ENCODE data around the gene MAP7.

Gene MAP7

DNA sequence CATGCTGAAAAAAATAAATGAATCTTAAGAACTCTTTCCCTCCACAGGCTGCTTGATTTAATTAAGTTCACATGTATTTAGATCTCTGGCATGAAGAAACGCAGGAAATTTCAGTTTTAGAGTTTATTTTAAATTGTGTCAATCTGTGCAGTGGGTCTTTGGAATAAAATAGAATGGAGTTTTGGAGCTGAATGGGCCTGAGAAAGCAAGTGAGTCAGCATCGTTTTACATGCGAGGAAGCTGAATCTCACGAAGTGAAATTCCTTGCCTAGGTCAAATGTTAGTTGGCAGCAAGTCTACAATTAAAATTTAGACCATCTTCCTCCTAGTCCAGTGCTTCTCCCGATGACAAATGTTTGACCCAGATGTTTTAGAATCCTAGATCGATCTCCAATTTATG lies 22.4 kb downstream of the MAP7 start:
- ATAC-seq: no peak
- no peaks in the 10 kb centered on the region for H3K36me3 Mint-ChIP-seq
- H3K9me3 Mint-ChIP-seq: no peaks in the 10 kb centered on the region
- H3K27me3 Mint-ChIP-seq: peaks cover 31% of the 10 kb centered on the region
- H3K27ac Mint-ChIP-seq: no peak overlapping the region
- H3K4me1 Mint-ChIP-seq: peaks cover 16% of the 10 kb centered on the region
- no peak overlapping the region for H3K4me3 Mint-ChIP-seq

DNA sequence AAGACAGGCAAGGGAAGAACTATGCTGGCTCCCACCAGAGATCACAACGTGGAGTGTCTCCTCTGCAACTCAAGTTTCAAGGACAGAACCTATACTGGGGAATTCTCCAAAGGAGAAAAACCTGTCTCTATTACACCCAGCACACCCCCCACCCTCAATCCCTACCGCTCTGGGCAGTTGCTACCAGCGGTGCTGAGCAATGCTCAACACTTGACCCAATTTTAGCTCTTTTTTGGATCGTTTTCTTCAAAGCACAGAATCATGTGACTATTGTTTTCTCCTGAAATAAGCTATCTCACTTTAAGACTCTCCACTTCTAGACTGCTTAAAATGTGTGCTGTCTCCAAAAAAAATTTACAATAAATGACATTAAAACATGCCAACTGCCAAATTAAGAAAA lies 23.3 kb downstream of the MAP7 start:
- no peaks in the 10 kb centered on the region for H3K9me3 Mint-ChIP-seq
- H3K27ac Mint-ChIP-seq: no peak overlapping the region
- peak; percentile 37 for ATAC-seq
- peaks cover 37% of the 10 kb centered on the region for H3K27me3 Mint-ChIP-seq
- H3K4me1 Mint-ChIP-seq: peaks cover 16% of the 10 kb centered on the region
- no peak overlapping the region for H3K4me3 Mint-ChIP-seq
- no peaks in the 10 kb centered on the region for H3K36me3 Mint-ChIP-seq

DNA sequence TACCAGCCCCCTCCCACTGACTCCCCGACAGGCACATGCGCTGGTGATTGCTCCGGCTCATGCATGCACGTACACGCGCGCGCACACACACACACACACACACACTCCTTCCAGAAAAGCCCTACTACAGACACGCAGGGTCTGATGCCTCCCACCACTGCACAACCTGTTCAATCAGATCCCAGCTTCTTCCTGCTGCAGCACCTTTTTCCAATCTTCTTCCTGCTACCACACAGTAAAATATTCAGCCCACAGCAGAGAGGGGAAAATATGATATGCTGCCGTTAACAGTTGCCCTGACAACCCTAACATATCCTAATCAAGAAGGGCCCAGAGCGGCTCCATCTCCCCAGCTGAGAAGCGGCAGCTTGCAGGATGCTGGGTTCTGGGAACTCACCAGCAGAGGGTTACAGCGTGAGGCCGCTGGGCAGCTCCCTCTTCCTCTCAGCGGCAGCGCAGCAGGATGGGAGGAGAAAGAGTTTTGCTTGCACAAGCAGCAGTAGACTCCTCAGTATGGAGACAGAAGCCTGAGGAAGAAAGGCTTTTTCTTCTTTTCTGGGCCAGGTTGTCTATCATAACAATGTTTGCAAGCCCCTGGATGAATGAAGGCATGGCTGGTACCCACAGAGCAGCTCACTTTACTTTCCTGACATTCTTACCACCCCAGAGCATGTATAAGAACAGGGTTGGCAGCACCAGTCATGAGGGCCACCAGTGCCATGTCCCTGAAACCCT lies 23.9 kb downstream of the MAP7 start:
- peak; percentile 54 for ATAC-seq
- peak overlapping the region; percentile 27 for H3K4me3 Mint-ChIP-seq
- no peaks in the 10 kb centered on the region for H3K9me3 Mint-ChIP-seq
- H3K4me1 Mint-ChIP-seq: peaks cover 16% of the 10 kb centered on the region
- H3K36me3 Mint-ChIP-seq: no peaks in the 10 kb centered on the region
- H3K27ac Mint-ChIP-seq: no peak overlapping the region
- peaks cover 37% of the 10 kb centered on the region for H3K27me3 Mint-ChIP-seq

DNA sequence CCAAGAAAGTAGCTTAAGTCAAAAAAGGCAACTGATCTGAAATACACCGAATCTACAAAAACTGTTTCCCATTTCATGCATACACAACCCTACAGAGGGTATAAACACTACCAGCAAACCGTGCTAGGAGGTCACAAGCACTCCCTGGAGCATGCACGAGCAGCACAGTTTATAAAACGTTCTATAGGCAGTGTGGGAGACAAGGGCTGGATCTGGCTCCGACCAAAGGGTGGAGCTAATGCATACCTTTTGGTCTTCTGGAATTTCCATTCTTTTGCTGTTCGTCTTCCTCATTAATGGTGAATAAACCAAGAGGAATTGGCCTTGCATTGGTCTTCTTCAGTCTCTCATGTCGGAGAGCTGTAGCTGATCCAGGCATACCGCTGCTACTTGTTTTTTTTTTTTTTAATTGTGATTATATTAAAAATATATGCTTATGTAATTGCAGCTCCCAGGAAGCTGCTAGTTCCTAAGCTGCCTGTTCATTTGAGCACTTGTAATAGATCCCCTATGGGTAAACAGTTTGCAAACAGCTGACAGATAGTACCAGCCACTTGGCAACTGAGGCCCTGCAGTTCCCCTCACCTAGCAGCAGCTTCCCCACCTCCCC lies 24.5 kb downstream of the MAP7 start:
- no peaks in the 10 kb centered on the region for H3K9me3 Mint-ChIP-seq
- H3K4me1 Mint-ChIP-seq: peaks cover 16% of the 10 kb centered on the region
- no peaks in the 10 kb centered on the region for H3K36me3 Mint-ChIP-seq
- H3K27me3 Mint-ChIP-seq: peaks cover 37% of the 10 kb centered on the region
- no peak overlapping the region for H3K27ac Mint-ChIP-seq
- ATAC-seq: no peak
- no peak overlapping the region for H3K4me3 Mint-ChIP-seq

DNA sequence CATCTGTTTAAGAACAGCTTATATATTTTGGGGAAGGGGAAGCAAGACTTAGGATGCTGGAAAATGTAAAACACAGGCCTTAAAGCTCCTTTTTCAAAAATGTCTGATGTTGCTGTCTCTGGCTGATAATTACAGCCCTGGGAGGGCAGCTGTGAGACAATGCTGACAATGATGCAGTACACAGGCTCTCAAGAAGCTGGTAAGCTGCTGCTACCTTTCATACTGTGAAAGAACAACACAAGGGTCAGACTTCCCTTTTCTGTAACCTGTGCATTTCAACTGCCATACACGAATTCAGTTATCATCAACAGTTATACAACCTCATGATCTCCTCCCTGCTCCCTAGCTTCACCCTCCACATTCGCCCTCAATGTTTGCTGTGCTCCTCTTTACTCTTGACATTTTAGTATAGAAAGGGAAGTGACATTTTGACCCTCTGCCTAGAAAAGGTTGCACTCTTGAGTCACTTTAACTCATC lies 25.2 kb downstream of the MAP7 start:
- H3K4me3 Mint-ChIP-seq: no peak overlapping the region
- peak; percentile 62 for ATAC-seq
- H3K36me3 Mint-ChIP-seq: no peaks in the 10 kb centered on the region
- H3K27me3 Mint-ChIP-seq: peaks cover 44% of the 10 kb centered on the region
- peaks cover 16% of the 10 kb centered on the region for H3K4me1 Mint-ChIP-seq
- H3K9me3 Mint-ChIP-seq: no peaks in the 10 kb centered on the region
- no peak overlapping the region for H3K27ac Mint-ChIP-seq

DNA sequence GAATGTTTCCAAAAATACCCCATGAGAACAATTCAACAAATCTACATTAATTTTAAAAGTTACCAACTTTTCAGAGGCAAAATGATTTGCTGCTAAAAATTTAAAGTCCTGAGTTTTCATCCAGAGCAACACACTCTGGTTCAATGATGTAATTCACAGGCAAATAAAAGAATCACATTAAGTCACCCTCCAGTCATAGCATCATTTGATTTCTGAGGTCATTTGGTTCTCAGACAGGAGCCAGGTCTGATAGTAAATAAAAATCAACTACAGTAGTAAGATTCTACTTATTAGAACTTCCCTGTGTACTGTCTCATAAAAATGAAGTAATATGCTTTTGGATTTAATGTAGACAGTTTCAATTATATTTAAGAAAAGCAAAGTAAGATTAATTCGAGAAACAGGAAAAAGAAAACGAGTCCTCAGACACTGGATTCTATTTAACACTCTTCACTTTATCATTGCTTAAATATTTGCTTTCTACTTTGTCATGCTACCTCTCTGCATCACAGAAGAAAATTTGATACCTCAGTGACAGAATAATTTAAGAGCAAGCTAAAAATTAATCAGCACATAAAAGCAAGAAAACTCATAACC lies 25.8 kb downstream of the MAP7 start:
- Mint-ChIP-seq H3K4me3 (no peak overlapping the region), H3K27ac (no peak overlapping the region), H3K9me3 (no peaks in the 10 kb centered on the region), H3K4me1 (peaks cover 16% of the 10 kb centered on the region), H3K36me3 (no peaks in the 10 kb centered on the region), H3K27me3 (peaks cover 45% of the 10 kb centered on the region)
- ATAC-seq: no peak

DNA sequence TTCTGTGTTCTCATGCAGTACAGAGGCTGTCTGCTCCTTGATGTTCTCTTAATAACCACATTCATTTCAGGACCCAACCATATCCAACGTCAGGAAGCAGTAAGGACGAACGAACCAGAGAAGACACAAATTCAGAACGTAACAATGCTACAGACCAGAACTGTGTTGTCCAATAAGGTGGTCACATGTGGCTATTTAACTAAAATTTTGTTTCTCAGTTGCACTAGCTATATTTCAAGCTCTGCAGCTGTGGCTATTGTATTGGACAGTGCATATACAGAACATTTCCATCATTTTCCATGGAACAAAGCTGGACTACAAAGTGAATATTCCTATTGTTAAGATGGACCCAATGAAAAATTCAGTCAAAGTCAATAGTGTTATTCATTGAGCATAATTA lies 27.0 kb downstream of the MAP7 start:
- no peak overlapping the region for H3K4me3 Mint-ChIP-seq
- no peak overlapping the region for H3K27ac Mint-ChIP-seq
- peaks cover 16% of the 10 kb centered on the region for H3K4me1 Mint-ChIP-seq
- no peaks in the 10 kb centered on the region for H3K36me3 Mint-ChIP-seq
- H3K27me3 Mint-ChIP-seq: peaks cover 33% of the 10 kb centered on the region
- ATAC-seq: no peak
- H3K9me3 Mint-ChIP-seq: no peaks in the 10 kb centered on the region

DNA sequence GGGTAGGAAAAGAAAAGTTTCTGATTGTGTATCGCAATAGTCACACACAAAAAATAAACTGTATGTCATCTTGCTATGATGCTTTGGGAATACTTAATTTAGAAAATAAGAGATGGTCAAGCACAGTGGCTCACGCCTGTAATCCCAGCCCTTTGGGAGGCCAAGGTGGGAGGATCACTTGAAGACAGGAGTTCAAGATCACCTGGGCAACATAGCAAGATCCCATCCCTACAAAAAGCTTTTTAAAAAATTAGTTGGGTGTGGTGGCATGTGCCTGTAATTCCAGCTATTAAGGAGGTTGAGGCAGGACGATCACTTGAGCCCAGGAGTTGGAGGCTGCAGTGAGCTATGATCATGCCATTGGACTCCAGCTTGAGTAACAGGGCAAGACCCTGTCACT lies 27.6 kb downstream of the MAP7 start:
- Mint-ChIP-seq H3K9me3 (no peaks in the 10 kb centered on the region), H3K4me1 (peaks cover 16% of the 10 kb centered on the region), H3K36me3 (no peaks in the 10 kb centered on the region), H3K4me3 (no peak overlapping the region), H3K27me3 (peaks cover 31% of the 10 kb centered on the region), H3K27ac (no peak overlapping the region)
- no peak for ATAC-seq

DNA sequence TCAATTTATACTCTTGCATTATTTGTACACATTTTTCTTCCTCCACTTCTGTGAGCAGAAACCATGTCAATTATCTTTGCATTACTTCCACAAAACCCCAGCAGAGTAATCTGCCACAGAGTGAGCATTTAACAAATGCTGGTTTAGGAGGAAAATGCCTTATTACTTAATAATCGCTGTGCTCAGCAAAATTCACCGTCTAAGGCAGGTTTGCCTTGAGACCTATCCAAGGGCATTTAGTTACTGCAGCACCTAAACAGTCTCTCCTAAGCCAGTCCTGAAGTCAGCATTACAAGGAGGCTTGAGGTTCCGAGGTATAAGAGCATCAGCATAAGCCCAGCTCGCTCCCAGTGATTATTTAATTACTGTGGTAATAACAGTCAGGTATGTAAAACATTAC lies 28.3 kb downstream of the MAP7 start:
- ATAC-seq: no peak
- Mint-ChIP-seq H3K4me3 (no peak overlapping the region), H3K4me1 (peaks cover 16% of the 10 kb centered on the region), H3K9me3 (no peaks in the 10 kb centered on the region), H3K27ac (no peak overlapping the region), H3K27me3 (peaks cover 29% of the 10 kb centered on the region), H3K36me3 (no peaks in the 10 kb centered on the region)

DNA sequence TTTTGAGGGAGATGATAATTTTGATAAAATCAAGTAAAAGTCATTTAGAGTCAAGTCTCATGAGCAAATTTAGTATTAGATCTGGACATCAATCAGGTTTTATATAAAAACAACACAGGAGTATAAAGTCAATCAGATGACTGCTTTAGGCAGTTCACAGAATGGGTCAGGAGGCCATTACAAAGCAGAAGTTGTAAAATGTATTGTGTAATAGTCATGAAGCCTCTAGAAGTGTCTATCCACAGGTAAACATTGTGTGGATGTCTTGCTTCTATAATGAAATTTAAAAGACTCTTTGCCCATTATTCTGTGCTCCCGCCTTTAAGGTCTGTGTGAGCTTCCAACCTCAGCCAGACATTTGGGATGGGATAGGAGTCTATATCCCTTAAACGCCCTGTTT lies 28.8 kb downstream of the MAP7 start:
- Mint-ChIP-seq H3K4me1 (peaks cover 13% of the 10 kb centered on the region), H3K27me3 (peaks cover 24% of the 10 kb centered on the region), H3K9me3 (no peaks in the 10 kb centered on the region), H3K4me3 (no peak overlapping the region), H3K27ac (no peak overlapping the region), H3K36me3 (no peaks in the 10 kb centered on the region)
- ATAC-seq: no peak

DNA sequence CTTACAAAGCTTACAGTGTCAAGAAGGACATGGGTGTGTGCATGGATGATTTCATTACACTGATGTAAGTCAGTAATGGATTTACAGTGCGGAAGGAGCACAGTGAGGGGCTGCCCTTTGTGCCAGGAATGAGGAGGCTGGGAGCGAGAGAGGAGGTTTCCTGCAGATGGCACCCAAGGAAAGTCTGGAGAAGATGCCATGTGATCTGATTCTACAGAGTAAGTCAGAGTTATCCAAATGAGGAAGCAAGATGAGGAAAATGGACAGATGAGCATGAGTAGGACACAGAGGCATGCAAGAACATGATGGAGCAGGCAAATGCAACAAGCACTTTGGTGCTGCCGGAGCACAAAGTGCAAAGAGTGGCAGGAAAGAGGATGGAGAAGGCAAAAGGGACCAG lies 29.7 kb downstream of the MAP7 start:
- Mint-ChIP-seq H3K36me3 (no peaks in the 10 kb centered on the region), H3K4me1 (peaks cover 7% of the 10 kb centered on the region), H3K27me3 (peaks cover 17% of the 10 kb centered on the region), H3K27ac (no peak overlapping the region), H3K4me3 (no peak overlapping the region), H3K9me3 (no peaks in the 10 kb centered on the region)
- no peak for ATAC-seq

DNA sequence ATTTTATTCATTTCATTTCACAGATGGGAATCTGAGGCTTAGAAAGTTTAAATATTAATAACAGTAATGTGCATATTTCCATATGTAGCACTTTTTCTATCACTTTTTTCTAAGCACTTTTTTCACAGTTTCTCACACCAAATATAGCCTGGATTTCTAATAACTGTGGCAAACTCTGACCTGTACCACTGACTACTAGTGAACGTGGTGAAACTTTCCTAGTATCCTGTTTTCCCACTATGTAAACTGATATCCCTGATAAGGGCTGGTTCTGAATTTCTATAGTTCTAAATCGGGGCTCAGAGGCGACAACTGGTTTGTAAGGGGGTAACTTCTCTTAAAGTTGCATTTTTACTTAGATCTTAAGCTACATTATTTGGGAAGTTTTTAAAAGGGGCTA lies 32.6 kb downstream of the MAP7 start:
- Mint-ChIP-seq H3K27me3 (peaks cover 14% of the 10 kb centered on the region), H3K4me3 (no peak overlapping the region), H3K27ac (no peak overlapping the region), H3K9me3 (no peaks in the 10 kb centered on the region), H3K36me3 (no peaks in the 10 kb centered on the region), H3K4me1 (no peaks in the 10 kb centered on the region)
- ATAC-seq: no peak

DNA sequence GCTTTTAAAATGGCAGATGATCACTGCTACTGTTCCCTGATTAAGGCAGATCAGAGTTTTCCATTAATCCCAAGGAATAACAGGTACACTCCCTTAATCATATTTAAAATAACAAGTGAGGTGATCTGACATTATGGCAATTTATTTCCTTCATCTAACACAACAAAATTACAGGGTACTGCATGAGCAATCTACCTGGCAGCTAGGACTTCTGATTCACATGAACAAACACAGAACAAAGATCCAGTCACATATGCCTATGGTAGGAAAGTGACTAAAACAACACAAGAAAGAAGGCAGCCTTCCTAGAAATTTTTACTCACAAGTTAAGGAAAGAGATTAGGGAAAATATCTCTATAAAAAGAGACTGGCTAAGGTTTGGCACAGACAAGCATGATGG lies 33.2 kb downstream of the MAP7 start:
- no peaks in the 10 kb centered on the region for H3K4me1 Mint-ChIP-seq

DNA sequence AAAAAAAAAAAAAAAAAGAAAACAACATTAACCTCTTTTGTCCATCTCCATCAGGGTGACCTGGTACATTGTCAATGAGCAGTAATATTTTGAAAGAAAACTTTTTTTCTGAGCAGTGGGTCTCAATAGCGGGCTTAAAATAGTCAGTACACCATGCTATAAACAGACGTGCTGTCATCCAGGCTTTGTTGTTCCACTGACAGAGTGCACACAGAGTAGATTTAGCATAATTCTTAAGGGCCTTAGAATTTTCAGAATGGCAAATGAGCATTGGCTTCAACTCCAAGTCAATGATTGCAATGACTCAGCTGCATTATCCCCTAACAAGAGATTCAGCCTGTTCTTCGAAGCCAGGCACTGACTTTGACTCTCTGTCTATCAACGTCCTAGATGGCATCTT lies 35.6 kb downstream of the MAP7 start:
- no peaks in the 10 kb centered on the region for H3K27me3 Mint-ChIP-seq
- H3K36me3 Mint-ChIP-seq: no peaks in the 10 kb centered on the region
- ATAC-seq: no peak
- H3K9me3 Mint-ChIP-seq: no peaks in the 10 kb centered on the region
- no peak overlapping the region for H3K4me3 Mint-ChIP-seq
- H3K27ac Mint-ChIP-seq: no peak overlapping the region
- no peaks in the 10 kb centered on the region for H3K4me1 Mint-ChIP-seq

More for the DNA sequence above, 33.2 kb downstream of the MAP7 start:
- Mint-ChIP-seq H3K27ac (no peak overlapping the region), H3K27me3 (peaks cover 8% of the 10 kb centered on the region), H3K4me3 (no peak overlapping the region), H3K9me3 (no peaks in the 10 kb centered on the region), H3K36me3 (no peaks in the 10 kb centered on the region)
- ATAC-seq: no peak

DNA sequence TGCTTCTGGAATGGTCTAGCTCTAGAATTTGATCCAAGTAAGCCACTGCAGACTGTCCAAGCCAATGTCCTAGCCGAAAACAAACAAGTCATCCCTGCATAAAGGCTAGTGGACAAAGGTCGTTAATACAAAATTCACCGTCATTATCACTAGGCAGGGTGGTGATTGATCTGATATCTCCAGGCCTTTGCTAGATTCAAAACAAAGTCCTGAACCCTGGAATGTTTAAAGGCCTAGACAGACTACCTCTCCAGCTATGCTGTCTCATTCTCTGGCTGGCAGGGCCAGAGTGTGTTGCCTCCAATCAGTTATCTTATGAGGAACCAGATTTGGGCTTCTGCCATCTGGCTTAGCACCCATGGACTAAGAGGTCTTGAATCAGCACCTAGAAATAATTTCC lies 38.3 kb downstream of the MAP7 start:
- Mint-ChIP-seq H3K27ac (no peak overlapping the region), H3K36me3 (no peaks in the 10 kb centered on the region), H3K9me3 (no peaks in the 10 kb centered on the region), H3K27me3 (no peaks in the 10 kb centered on the region), H3K4me1 (no peaks in the 10 kb centered on the region), H3K4me3 (no peak overlapping the region)
- no peak for ATAC-seq

DNA sequence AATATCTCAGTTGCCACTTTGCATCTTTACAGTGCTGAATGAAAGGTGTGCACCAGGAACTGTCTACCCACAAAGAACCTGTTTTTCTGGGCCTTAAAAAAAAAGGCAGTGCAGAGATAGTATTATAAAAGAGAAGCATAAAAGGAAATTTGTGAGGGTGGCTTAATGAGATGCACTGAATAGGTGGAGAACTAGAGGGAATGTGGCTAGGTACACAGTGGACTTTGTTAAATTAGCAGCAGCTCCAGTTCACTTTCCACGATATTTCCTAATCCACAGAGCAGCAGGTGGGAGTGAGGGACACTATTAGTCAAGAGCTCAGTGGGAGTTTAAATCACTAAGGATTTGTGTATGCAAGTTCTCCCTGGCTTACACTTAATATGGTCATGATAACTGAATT lies 38.8 kb downstream of the MAP7 start:
- Mint-ChIP-seq H3K36me3 (no peaks in the 10 kb centered on the region), H3K9me3 (no peaks in the 10 kb centered on the region), H3K27ac (no peak overlapping the region), H3K4me1 (no peaks in the 10 kb centered on the region), H3K27me3 (no peaks in the 10 kb centered on the region), H3K4me3 (no peak overlapping the region)
- ATAC-seq: no peak
